Medulla oblongata (tissue), 1 donor: ENCODE measurements around the gene BNC2.

ENCODE experiments used
- DNase-seq: peaks from one replicate; pipeline ENCODE4 v3.0.0-alpha.2; 2015; ENCODE audit errors: extremely low spot score

BNC2 gene

GRCh38 chr9:16817514-16817913 is 53.0 kb downstream of the BNC2 start:
- no peak for DNase-seq

- no peak for DNase-seq
Measured at GRCh38 chr9:16817002-16817401, 53.5 kb downstream of the BNC2 start.

- no peak for DNase-seq
Measured at GRCh38 chr9:16816011-16816410, 54.5 kb downstream of the BNC2 start.

GRCh38 chr9:16815079-16815478 is 55.4 kb downstream of the BNC2 start:
- DNase-seq, result no peak

- DNase-seq, result no peak
Measured at GRCh38 chr9:16813838-16814237, 56.6 kb downstream of the BNC2 start.

- no peak for DNase-seq
Measured at GRCh38 chr9:16811987-16812685, 58.3 kb downstream of the BNC2 start.

GRCh38 chr9:16809912-16810610 is 60.4 kb downstream of the BNC2 start:
- DNase-seq, result no peak

- DNase-seq, result no peak
Measured at GRCh38 chr9:16806674-16807073, 63.8 kb downstream of the BNC2 start.

- no peak for DNase-seq
Measured at GRCh38 chr9:16803648-16804047, 66.8 kb downstream of the BNC2 start.

GRCh38 chr9:16801871-16802466 is 68.5 kb downstream of the BNC2 start:
- DNase-seq, result no peak

- no peak for DNase-seq
Measured at GRCh38 chr9:16796304-16796825, 74.1 kb downstream of the BNC2 start.

- no peak for DNase-seq
Measured at GRCh38 chr9:16794871-16795639, 75.4 kb downstream of the BNC2 start.

- DNase-seq, result no peak
Measured at GRCh38 chr9:16794103-16794502, 76.4 kb downstream of the BNC2 start.

- no peak for DNase-seq
Measured at GRCh38 chr9:16787724-16788123, 82.7 kb downstream of the BNC2 start.

GRCh38 chr9:16784002-16784401 is 86.5 kb downstream of the BNC2 start:
- no peak for DNase-seq

- no peak for DNase-seq
Measured at GRCh38 chr9:16782490-16782889, 88.0 kb downstream of the BNC2 start.

- no peak for DNase-seq
Measured at GRCh38 chr9:16775330-16775729, 95.1 kb downstream of the BNC2 start.

GRCh38 chr9:16773617-16774016 is 96.9 kb downstream of the BNC2 start:
- DNase-seq, result no peak

GRCh38 chr9:16773116-16773515 is 97.4 kb downstream of the BNC2 start:
- no peak for DNase-seq

- no peak for DNase-seq
Measured at GRCh38 chr9:16771356-16771755, 99.1 kb downstream of the BNC2 start.

GRCh38 chr9:16769291-16769690 is 101.2 kb downstream of the BNC2 start:
- DNase-seq, result no peak

- no peak for DNase-seq
Measured at GRCh38 chr9:16768816-16769215, 101.7 kb downstream of the BNC2 start.
